Left ventricle myocardium inferior (tissue), 1 donor: ENCODE measurements around the gene EPB41L1. TPM values are rescaled to one million over a fixed set of nuclear protein-coding genes. Genes with fewer than 3 reads are reported as not detected.

Source experiments
- DNase-seq: peaks from one replicate; pipeline ENCODE4 v3.0.0-alpha.2; 2020
- H3K27ac ChIP-seq: fragments of 200-600 bp; replicated peaks from 2 replicates; pipeline ENCODE4 v1.8.0; 2021
- H3K27me3 ChIP-seq: fragments of 200-600 bp; 2 replicates; pipeline ENCODE4 v1.8.0; 2021; ENCODE audit warnings: low read depth
- H3K36me3 ChIP-seq: fragments of 200-600 bp; 2 replicates; pipeline ENCODE4 v1.8.0; 2021
- H3K4me1 ChIP-seq: fragments of 200-600 bp; 2 replicates; pipeline ENCODE4 v1.8.0; 2021
- H3K4me3 ChIP-seq: fragments of 200-600 bp; 2 replicates; pipeline ENCODE4 v1.8.0; 2021; ENCODE audit warnings: mild to moderate bottlenecking, moderate library complexity
- H3K9me3 ChIP-seq: fragments of 200-600 bp; replicated peaks from 2 replicates; pipeline ENCODE4 v1.8.0; 2021
- CTCF ChIP-seq: fragments of 200-600 bp; IDR thresholded peaks from 2 replicates; pipeline ENCODE4 v1.8.0; 2021; ENCODE audit warnings: antibody characterized with exemption, mild to moderate bottlenecking, borderline replicate concordance
- intact Hi-C: fragments of 100-400 bp; cut with micrococcal nuclease; formaldehyde crosslinking; loops from one replicate; pipeline ENCODE4 v1.11.0; 2022
- total RNA-seq: library from RNA; stranded (reverse); fragmentation: NEBNext Ultra II Directional; extraction: Animal tissue kit (Norgen Biotek cat#: 25700); gene quantifications from one replicate; pipeline ENCODE4 v1.2.1, GENCODE V29; 2021
- donor health status: DM: no; HTN: yes; CAD: no; lungs with severe emphysema.

EPB41L1 gene
- total RNA-seq, 1 donor from 2014 or later: 14.6 TPM

- no peaks in the 10 kb centered on the region for H3K9me3 ChIP-seq
Measured at GRCh38 chr20:36114707-36115106, 39.8 kb upstream of the EPB41L1 start.

GRCh38 chr20:36115925-36116324 lies 38.6 kb upstream of the EPB41L1 start:
- intact Hi-C loops: no loop called here
- no peak overlapping the region for H3K4me3 ChIP-seq
- no peak overlapping the region for H3K27ac ChIP-seq
- no peak for TF ChIP-seq CTCF
- peaks cover 6% of the 10 kb centered on the region for H3K27me3 ChIP-seq
- no peaks in the 10 kb centered on the region for H3K36me3 ChIP-seq
- DNase-seq: no peak
- no peaks in the 10 kb centered on the region for H3K4me1 ChIP-seq
- no peaks in the 10 kb centered on the region for H3K9me3 ChIP-seq

More at GRCh38 chr20:36114707-36115106, 39.8 kb upstream of the EPB41L1 start:
- intact Hi-C loops: no loop called here
- no peak overlapping the region for H3K4me3 ChIP-seq
- DNase-seq: no peak
- no peak overlapping the region for H3K27ac ChIP-seq
- no peaks in the 10 kb centered on the region for H3K36me3 ChIP-seq
- TF ChIP-seq CTCF: no peak
- H3K4me1 ChIP-seq: no peaks in the 10 kb centered on the region
- H3K27me3 ChIP-seq: peaks cover 6% of the 10 kb centered on the region

GRCh38 chr20:36116807-36117441 lies 37.6 kb upstream of the EPB41L1 start:
- H3K27ac ChIP-seq: no peak overlapping the region
- H3K36me3 ChIP-seq: no peaks in the 10 kb centered on the region
- TF ChIP-seq CTCF: no peak
- no peaks in the 10 kb centered on the region for H3K9me3 ChIP-seq
- H3K4me1 ChIP-seq: no peaks in the 10 kb centered on the region
- H3K4me3 ChIP-seq: no peak overlapping the region
- intact Hi-C loops: no loop called here
- H3K27me3 ChIP-seq: peaks cover 6% of the 10 kb centered on the region
- no peak for DNase-seq

- no peak for TF ChIP-seq CTCF
- no peak overlapping the region for H3K27ac ChIP-seq
- no peaks in the 10 kb centered on the region for H3K36me3 ChIP-seq
- intact Hi-C loops: no loop called here
- H3K27me3 ChIP-seq: peaks cover 6% of the 10 kb centered on the region
- H3K4me1 ChIP-seq: no peaks in the 10 kb centered on the region
- H3K9me3 ChIP-seq: no peaks in the 10 kb centered on the region
- peak; percentile 43 for DNase-seq
- H3K4me3 ChIP-seq: no peak overlapping the region
Measured at GRCh38 chr20:36117638-36118037, 36.9 kb upstream of the EPB41L1 start.

GRCh38 chr20:36118371-36118770 lies 36.2 kb upstream of the EPB41L1 start:
- Histone ChIP-seq H3K36me3 (no peaks in the 10 kb centered on the region), H3K27me3 (peaks cover 3% of the 10 kb centered on the region), H3K4me1 (no peaks in the 10 kb centered on the region), H3K27ac (no peak overlapping the region), H3K4me3 (no peak overlapping the region), H3K9me3 (no peaks in the 10 kb centered on the region)
- DNase-seq: no peak
- intact Hi-C loops: no loop called here
- no peak for TF ChIP-seq CTCF

GRCh38 chr20:36119537-36119936 lies 35.0 kb upstream of the EPB41L1 start:
- Histone ChIP-seq H3K4me1 (no peaks in the 10 kb centered on the region), H3K27ac (no peak overlapping the region), H3K36me3 (no peaks in the 10 kb centered on the region), H3K27me3 (peaks cover 3% of the 10 kb centered on the region), H3K4me3 (no peak overlapping the region), H3K9me3 (no peaks in the 10 kb centered on the region)
- intact Hi-C loops: no loop called here
- no peak for DNase-seq
- TF ChIP-seq CTCF: no peak
